ENCODE measurements around the gene LINGO3. TPM values are rescaled to one million over a fixed set of nuclear protein-coding genes. Genes with fewer than 3 reads are reported as not detected.

Gene LINGO3
- total RNA-seq, 4 donors from 2014 or later, result not detected

DNA sequence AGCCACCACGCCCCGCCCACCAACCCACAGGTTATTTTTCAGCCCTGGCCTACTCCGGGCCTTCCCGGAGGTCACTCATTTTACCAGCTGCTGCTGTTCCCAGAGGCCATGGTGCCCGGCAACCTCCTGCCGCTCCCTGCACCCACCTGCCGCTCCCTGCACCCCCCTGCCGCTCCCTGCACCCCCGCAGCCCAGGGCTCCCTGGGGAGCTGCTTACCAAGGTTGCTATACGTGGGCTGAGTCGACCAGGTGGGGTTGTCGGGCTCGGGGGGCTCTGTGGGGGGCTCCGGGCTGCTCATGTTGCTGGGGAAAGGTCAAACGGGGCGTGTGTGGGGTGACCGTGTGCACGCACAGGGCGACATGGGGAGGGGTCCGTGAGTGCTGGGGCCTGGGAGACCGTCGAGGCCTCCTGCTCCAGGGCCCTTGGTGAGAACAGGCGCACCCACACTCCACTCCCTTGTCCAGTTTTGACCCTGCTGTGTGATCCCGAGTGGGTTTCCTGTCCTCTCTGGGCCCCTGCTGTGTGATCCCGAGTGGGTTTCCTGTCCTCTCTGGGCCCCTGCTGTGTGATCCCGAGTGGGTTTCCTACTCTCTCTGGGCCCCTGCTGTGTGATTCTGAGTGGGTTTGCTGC is 27.2 kb downstream of the LINGO3 start:
- Histone ChIP-seq H3K4me3 (no peak overlapping the region), H3K9me3 (no peaks in the 10 kb centered on the region), H3K27ac (no peak overlapping the region), H3K36me3 (peaks cover 7% of the 10 kb centered on the region), H3K27me3 (no peaks in the 10 kb centered on the region), H3K4me1 (peaks cover 26% of the 10 kb centered on the region)
- WGBS, result 84% methylated on average over 21 of the region's 26 CpGs
- peak in 1 of 2 donors; percentile 62 for DNase-seq (ENCODE audit: low spot score in 2 of 2)
- TF ChIP-seq POLR2A (IDR thresholded peaks at IDR 0.05), result no peak
- TF ChIP-seq, protein P1, sequence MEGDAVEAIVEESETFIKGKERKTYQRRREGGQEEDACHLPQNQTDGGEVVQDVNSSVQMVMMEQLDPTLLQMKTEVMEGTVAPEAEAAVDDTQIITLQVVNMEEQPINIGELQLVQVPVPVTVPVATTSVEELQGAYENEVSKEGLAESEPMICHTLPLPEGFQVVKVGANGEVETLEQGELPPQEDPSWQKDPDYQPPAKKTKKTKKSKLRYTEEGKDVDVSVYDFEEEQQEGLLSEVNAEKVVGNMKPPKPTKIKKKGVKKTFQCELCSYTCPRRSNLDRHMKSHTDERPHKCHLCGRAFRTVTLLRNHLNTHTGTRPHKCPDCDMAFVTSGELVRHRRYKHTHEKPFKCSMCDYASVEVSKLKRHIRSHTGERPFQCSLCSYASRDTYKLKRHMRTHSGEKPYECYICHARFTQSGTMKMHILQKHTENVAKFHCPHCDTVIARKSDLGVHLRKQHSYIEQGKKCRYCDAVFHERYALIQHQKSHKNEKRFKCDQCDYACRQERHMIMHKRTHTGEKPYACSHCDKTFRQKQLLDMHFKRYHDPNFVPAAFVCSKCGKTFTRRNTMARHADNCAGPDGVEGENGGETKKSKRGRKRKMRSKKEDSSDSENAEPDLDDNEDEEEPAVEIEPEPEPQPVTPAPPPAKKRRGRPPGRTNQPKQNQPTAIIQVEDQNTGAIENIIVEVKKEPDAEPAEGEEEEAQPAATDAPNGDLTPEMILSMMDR (IDR thresholded peaks at IDR 0.05), result no peak
- no peak for TF ChIP-seq POLR2AphosphoS5 (IDR thresholded peaks at IDR 0.05)
- no peak for TF ChIP-seq EP300 (IDR thresholded peaks at IDR 0.05)

DNA sequence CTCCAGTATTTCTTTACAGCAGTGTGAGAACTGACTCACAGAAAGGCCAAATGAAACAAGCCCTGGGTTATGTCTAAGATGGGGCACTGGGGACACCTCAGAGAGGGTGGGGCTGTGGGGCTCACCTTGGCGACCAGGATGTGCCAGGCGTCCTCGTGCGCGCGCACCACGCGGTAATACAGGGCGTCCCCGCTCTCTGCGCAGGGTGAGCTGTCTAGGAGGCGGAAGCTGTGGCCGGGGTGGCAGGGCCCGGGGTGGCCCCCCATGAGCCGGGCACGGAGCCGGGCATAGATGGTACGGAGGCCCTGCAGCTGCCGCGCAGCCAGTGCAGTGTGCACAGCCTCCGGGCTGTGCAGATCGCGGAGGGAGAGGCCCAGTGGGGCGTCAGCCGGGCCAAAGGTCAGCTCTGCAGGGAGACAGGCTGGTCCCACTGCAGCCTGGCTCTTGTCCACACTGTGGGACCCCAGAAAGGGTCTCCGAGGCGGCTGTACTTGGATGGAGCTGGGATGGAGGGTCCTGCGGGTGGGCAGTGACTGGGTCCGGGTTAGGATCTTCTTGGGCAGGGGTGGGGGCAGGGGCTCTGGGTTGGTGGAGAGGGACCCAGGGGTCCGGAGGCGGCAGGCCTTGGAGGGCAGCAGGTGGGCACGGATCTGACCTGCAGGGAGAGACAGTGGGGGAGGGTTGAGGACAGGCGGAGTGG is 29.3 kb downstream of the LINGO3 start:
- WGBS, result 91% methylated on average over 33 of the region's 33 CpGs
- H3K27me3 ChIP-seq, result no peaks in the 10 kb centered on the region
- peaks cover 46% of the 10 kb centered on the region for H3K4me1 ChIP-seq
- no peak overlapping the region for H3K4me3 ChIP-seq
- TF ChIP-seq POLR2AphosphoS5 (IDR thresholded peaks at IDR 0.05), result no peak
- TF ChIP-seq, protein P1 (IDR thresholded peaks at IDR 0.05), result no peak
- TF ChIP-seq POLR2A (IDR thresholded peaks at IDR 0.05), result no peak
- TF ChIP-seq EP300 (IDR thresholded peaks at IDR 0.05), result no peak
- no peak overlapping the region for H3K27ac ChIP-seq
- no peaks in the 10 kb centered on the region for H3K9me3 ChIP-seq
- H3K36me3 ChIP-seq, result peaks cover 7% of the 10 kb centered on the region
- DNase-seq (ENCODE audit: low spot score in 2 of 2), result peak in 1 of 2 donors; percentile 58

DNA sequence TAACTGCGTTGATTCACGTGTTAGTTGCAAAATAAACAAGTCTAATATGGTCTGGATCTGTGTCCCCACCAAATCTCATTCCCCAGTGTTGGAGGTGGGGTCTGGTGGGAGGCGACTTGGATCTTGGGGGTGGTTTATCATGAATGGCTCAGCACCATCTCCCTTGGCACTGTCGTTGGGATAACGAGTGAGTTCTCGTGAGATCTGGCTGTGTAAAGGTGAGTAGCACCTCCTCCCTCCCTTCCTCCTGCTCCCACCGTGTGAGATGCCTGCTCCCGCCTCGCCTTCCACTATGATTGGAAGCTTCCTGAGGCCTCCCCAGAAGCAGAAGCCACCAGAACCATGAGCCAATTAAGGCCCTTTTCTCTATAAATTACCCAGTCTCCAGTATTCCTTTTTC is 30.8 kb downstream of the LINGO3 start:
- Histone ChIP-seq H3K9me3 (no peaks in the 10 kb centered on the region), H3K27ac (no peak overlapping the region), H3K36me3 (peaks cover 15% of the 10 kb centered on the region), H3K27me3 (no peaks in the 10 kb centered on the region), H3K4me3 (no peak overlapping the region), H3K4me1 (peaks cover 54% of the 10 kb centered on the region)
- 90% methylated on average over 9 of the region's 9 CpGs for WGBS
- TF ChIP-seq, protein P1 (IDR thresholded peaks at IDR 0.05), result no peak
- TF ChIP-seq EP300 (IDR thresholded peaks at IDR 0.05), result no peak
- TF ChIP-seq POLR2A (IDR thresholded peaks at IDR 0.05), result no peak
- no peak for TF ChIP-seq POLR2AphosphoS5 (IDR thresholded peaks at IDR 0.05)
- no peak for DNase-seq (ENCODE audit: low spot score in 2 of 2)

DNA sequence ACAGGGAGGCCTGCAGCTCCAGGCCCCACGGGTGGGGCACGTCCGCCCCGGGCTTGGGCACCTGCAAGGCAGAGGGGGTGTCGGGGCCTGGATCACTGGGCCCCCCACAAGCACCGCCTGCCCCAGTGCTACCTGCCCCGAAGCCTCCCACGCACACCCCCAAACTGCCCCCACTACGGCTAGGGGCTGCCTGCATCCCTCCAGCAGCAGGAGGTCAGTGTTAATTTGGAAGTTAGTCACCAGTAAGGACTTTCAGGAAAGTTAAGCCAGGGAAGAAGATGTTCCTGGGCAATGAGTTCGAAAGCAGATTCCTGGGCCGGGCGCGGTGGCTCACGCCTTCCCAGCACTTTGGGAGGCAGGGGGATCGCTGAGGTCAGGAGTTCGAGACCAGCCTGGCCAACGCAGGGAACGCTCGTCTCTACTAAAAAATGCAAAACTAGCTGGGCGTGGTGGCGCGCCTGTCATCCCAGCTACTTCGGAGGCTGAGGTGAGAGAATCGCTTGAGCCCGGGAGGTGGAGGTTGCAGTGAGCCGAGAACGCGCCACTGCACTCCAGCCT is 31.4 kb downstream of the LINGO3 start:
- Histone ChIP-seq H3K36me3 (peaks cover 22% of the 10 kb centered on the region), H3K27me3 (no peaks in the 10 kb centered on the region), H3K9me3 (no peaks in the 10 kb centered on the region), H3K27ac (no peak overlapping the region), H3K4me3 (peak overlapping the region; percentile 17), H3K4me1 (peaks cover 54% of the 10 kb centered on the region)
- no peak for DNase-seq (ENCODE audit: low spot score in 2 of 2)
- TF ChIP-seq EP300 (IDR thresholded peaks at IDR 0.05) (no peak), POLR2A (IDR thresholded peaks at IDR 0.05) (no peak), POLR2AphosphoS5 (IDR thresholded peaks at IDR 0.05) (no peak)
- TF ChIP-seq, protein P1 (IDR thresholded peaks at IDR 0.05), result no peak
- WGBS, result 87% methylated on average over 19 of the region's 28 CpGs

Measured in suprapubic skin (tissue), 4 donors.